Measurements from ENCODE around the gene MYH9.

- TF ChIP-seq CTCF (IDR thresholded peaks at IDR 0.05) (no peak), POLR2A (IDR thresholded peaks at IDR 0.05) (no peak)
Observed at GRCh38 chr22:36311386-36312085, 76.2 kb downstream of the MYH9 start.

Measured in Peyer's patch (tissue), 4 donors.